Endothelial cell (in vitro differentiated cells): ENCODE data around the gene ERC1. TPM values are rescaled to one million over a fixed set of nuclear protein-coding genes. Genes with fewer than 3 reads are reported as not detected.
"Not testable (repeated sequence)": the region's sequence is repeated elsewhere in the genome, so short reads cannot be mapped to it uniquely, and the experiment has no call there.

Experiments
- DNase-seq: peaks from one replicate; pipeline ENCODE4 v3.0.0; 2021; ENCODE audit warnings: low spot score
- H3K27ac Mint-ChIP-seq: one replicate; pipeline ENCODE4 v1.8.0; 2021; ENCODE audit warnings: mixed read lengths, inconsistent platforms; ENCODE audit not compliant: unreplicated experiment
- H3K27me3 Mint-ChIP-seq: one replicate; pipeline ENCODE4 v1.8.0; 2021; ENCODE audit warnings: mild to moderate bottlenecking, moderate library complexity, mixed read lengths, inconsistent platforms; ENCODE audit not compliant: unreplicated experiment
- H3K36me3 Mint-ChIP-seq: one replicate; pipeline ENCODE4 v1.8.0; 2021; ENCODE audit warnings: mild to moderate bottlenecking, low read depth, mixed read lengths, inconsistent platforms; ENCODE audit not compliant: unreplicated experiment
- H3K4me1 Mint-ChIP-seq: one replicate; pipeline ENCODE4 v1.8.0; 2021; ENCODE audit warnings: mild to moderate bottlenecking, mixed read lengths, inconsistent platforms; ENCODE audit not compliant: unreplicated experiment
- H3K4me3 Mint-ChIP-seq: one replicate; pipeline ENCODE4 v1.8.0; 2021; ENCODE audit warnings: mild to moderate bottlenecking, mixed read lengths, inconsistent platforms; ENCODE audit not compliant: unreplicated experiment
- H3K9me3 Mint-ChIP-seq: one replicate; pipeline ENCODE4 v1.8.0; 2021; ENCODE audit warnings: mixed read lengths, inconsistent platforms; ENCODE audit not compliant: unreplicated experiment
- total RNA-seq: library from RNA; stranded (reverse); fragmentation: NEBNext Ultra II Directional; extraction: Animal tissue kit (Norgen Biotek cat#: 25700); gene quantifications from one replicate; pipeline ENCODE4 v1.2.1, GENCODE V29; 2021; ENCODE audit not compliant: unreplicated experiment
- TF ChIP-seq, protein P1 (sequence below): fragments of 200-600 bp; sonication (generic); IDR thresholded peaks from one replicate; pipeline ENCODE4 v1.5.0; 2021; ENCODE audit warnings: antibody characterized with exemption; ENCODE audit not compliant: unreplicated experiment

The ERC1 gene
- total RNA-seq, 1 donor from 2014 or later, result 57.9 TPM

DNA sequence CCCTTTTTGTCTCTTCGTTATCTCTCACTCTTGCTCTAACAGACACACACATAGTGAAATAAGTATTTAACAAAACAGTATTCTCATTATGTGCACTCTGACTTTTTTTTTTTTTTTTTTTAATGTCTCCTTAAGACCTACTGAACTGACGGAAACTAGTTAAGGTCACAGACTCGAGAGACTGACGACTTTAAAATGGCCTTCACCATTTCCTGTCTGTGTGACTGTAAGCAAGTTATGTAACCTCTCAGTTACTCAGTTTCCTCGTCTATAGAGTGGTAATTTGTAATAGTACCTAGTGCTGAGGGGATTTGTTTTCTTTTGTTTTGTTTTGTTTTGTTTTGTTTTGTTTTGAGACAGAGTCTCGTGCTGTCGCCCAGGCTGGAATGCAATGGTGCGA lies 318.6 kb downstream of the ERC1 start:
- no peak overlapping the region for H3K27ac Mint-ChIP-seq
- no peaks in the 10 kb centered on the region for H3K27me3 Mint-ChIP-seq
- H3K36me3 Mint-ChIP-seq, result no peaks in the 10 kb centered on the region
- H3K4me1 Mint-ChIP-seq, result no peaks in the 10 kb centered on the region
- DNase-seq, result no peak
- TF ChIP-seq, protein P1, sequence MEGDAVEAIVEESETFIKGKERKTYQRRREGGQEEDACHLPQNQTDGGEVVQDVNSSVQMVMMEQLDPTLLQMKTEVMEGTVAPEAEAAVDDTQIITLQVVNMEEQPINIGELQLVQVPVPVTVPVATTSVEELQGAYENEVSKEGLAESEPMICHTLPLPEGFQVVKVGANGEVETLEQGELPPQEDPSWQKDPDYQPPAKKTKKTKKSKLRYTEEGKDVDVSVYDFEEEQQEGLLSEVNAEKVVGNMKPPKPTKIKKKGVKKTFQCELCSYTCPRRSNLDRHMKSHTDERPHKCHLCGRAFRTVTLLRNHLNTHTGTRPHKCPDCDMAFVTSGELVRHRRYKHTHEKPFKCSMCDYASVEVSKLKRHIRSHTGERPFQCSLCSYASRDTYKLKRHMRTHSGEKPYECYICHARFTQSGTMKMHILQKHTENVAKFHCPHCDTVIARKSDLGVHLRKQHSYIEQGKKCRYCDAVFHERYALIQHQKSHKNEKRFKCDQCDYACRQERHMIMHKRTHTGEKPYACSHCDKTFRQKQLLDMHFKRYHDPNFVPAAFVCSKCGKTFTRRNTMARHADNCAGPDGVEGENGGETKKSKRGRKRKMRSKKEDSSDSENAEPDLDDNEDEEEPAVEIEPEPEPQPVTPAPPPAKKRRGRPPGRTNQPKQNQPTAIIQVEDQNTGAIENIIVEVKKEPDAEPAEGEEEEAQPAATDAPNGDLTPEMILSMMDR, result no peak
- no peak overlapping the region for H3K4me3 Mint-ChIP-seq
- no peaks in the 10 kb centered on the region for H3K9me3 Mint-ChIP-seq

DNA sequence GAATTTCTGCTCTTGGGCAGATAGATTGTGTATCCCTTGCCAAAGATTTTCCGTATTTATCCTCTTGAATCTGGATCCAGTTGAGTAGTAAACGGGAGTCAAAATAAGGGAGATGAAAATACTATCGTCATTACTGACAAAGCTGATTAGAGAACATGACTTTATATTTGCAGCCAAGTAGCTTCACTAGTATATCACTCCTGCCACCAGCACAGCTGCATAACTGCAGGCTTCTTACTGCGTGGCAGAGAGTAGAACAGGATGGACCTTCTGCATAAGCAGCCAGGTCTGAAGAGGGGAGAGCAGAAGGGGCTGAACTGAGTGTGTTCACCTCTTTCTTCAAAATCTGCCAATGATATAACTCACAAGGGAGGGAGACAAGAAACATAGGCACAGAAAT lies 319.6 kb downstream of the ERC1 start:
- H3K4me3 Mint-ChIP-seq, result no peak overlapping the region
- H3K4me1 Mint-ChIP-seq, result no peaks in the 10 kb centered on the region
- H3K36me3 Mint-ChIP-seq, result no peaks in the 10 kb centered on the region
- DNase-seq, result no peak
- no peaks in the 10 kb centered on the region for H3K9me3 Mint-ChIP-seq
- no peaks in the 10 kb centered on the region for H3K27me3 Mint-ChIP-seq
- no peak overlapping the region for H3K27ac Mint-ChIP-seq
- TF ChIP-seq, protein P1, result no peak

DNA sequence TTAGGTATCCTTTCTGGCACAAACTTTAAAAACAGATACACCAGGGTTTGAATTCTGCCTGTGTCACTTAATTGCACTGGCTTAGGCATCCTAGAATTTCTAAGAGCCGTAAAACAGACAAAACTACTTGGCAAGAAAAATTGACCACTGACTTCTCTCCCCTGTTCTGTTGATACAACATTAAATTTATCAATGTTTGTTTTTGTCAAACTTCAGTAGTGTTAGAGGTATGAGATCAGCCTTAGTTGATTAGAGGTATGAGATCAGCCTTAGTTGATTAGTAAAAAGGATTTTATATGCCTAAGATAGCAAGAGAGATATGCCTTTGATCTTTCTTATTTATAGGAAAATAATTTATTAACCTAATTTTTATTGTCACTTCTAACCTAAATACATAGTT lies 320.1 kb downstream of the ERC1 start:
- TF ChIP-seq, protein P1, result no peak
- no peaks in the 10 kb centered on the region for H3K4me1 Mint-ChIP-seq
- DNase-seq, result no peak
- H3K4me3 Mint-ChIP-seq, result no peak overlapping the region
- H3K36me3 Mint-ChIP-seq, result no peaks in the 10 kb centered on the region
- no peaks in the 10 kb centered on the region for H3K27me3 Mint-ChIP-seq
- no peak overlapping the region for H3K27ac Mint-ChIP-seq
- no peaks in the 10 kb centered on the region for H3K9me3 Mint-ChIP-seq

DNA sequence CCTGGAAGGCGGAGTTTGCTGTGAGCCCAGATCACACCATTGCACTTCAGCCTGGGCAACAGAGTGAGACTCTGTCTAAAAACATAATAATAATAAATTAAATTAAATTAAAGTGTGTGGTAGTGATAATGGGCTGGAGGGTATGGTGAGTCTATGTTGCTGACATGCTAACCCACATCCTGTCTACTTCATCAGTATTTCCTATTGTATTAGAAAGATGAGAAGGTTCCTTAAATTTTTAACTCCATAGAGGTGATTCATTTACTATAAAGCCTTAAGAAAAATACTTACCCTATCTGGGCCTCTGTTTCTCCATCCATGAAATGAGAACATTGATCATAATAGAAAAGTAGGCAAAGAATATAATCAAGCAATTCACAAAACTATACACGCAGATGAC lies 322.9 kb downstream of the ERC1 start:
- Mint-ChIP-seq H3K36me3 (no peaks in the 10 kb centered on the region), H3K4me3 (no peak overlapping the region), H3K27ac (no peak overlapping the region), H3K4me1 (no peaks in the 10 kb centered on the region), H3K9me3 (no peaks in the 10 kb centered on the region), H3K27me3 (no peaks in the 10 kb centered on the region)
- TF ChIP-seq, protein P1, result no peak
- DNase-seq, result no peak

DNA sequence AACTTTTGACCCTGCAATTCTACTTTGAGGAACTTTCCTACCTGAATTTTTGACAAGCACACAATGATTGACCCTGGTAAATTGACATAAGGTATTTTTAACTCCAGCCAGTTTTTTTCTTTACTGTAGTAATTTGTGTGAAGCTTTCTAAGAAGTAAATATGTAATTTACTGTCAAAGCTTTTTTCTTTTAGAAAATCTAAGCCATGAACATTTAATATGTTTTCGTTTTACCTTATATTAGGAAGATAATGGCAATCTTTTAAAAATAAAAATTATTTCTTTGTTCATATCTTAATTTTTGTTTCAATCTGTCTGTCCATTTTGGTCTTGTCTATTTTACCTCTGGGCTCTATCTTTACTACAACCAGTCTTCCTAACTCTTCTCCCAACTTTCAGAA lies 323.5 kb downstream of the ERC1 start:
- Mint-ChIP-seq H3K27me3 (no peaks in the 10 kb centered on the region), H3K9me3 (no peaks in the 10 kb centered on the region), H3K36me3 (no peaks in the 10 kb centered on the region), H3K27ac (no peak overlapping the region), H3K4me3 (no peak overlapping the region), H3K4me1 (no peaks in the 10 kb centered on the region)
- DNase-seq, result no peak
- TF ChIP-seq, protein P1, result no peak

DNA sequence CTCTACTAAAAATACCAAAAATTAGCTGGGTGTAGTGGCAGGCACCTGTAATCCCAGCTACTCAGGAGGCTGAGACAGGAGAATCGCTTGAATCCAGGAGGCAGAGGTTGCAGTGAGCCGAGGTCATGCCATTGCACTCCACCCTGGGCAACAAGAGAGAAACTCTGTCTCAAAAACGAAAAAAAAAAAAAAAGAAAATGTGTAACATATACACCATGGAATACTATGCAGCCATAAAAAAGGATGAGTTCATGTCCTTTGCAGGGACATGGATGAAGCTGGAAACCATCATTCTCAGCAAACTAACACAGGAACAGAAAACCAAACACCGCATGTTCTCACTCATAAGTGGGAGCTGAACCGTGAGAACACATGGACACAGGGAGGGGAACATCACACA lies 326.0 kb downstream of the ERC1 start:
- not testable (repeated sequence) for DNase-seq, H3K27me3 Mint-ChIP-seq, H3K9me3 Mint-ChIP-seq, H3K36me3 Mint-ChIP-seq, H3K4me3 Mint-ChIP-seq, H3K27ac Mint-ChIP-seq, H3K4me1 Mint-ChIP-seq
